ENCODE data around the gene ANKS6. TPM values are rescaled to one million over a fixed set of nuclear protein-coding genes. Genes with fewer than 3 reads are reported as not detected.
"Not testable (repeated sequence)": the region's sequence is repeated elsewhere in the genome, so short reads cannot be mapped to it uniquely, and the experiment has no call there.

ANKS6 gene
- total and polyA plus RNA-seq, 9 donors = 10.2 to 17.1 (median 14.2) TPM

GRCh38 chr9:98688710-98689495 lies 107.5 kb downstream of the ANKS6 start:
- no peak for DNase-seq
- H3K4me3 ChIP-seq (ENCODE audit: low read length) = no peak overlapping the region
- peaks cover 5% of the 10 kb centered on the region for H3K27me3 ChIP-seq (ENCODE audit: control insufficient read depth, insufficient read depth, low read length)
- WGBS (ENCODE audit: insufficient coverage) = 83% methylated on average over 5 of the region's 7 CpGs
- H3K27ac ChIP-seq (ENCODE audit: low read length) = no peak overlapping the region
- no peaks in the 10 kb centered on the region for H3K4me1 ChIP-seq (ENCODE audit: control insufficient read depth, insufficient read depth, low read length)
- no peaks in the 10 kb centered on the region for H3K36me3 ChIP-seq (ENCODE audit: control insufficient read depth, insufficient read depth, low read length)
- no peaks in the 10 kb centered on the region for H3K9me3 ChIP-seq (replicated peaks; ENCODE audit: control insufficient read depth, low read depth, low read length)

- H3K36me3 ChIP-seq (ENCODE audit: control insufficient read depth, insufficient read depth, low read length) = no peaks in the 10 kb centered on the region
- WGBS (ENCODE audit: insufficient coverage) = no CpG with 5 or more reads among the region's 1 CpG
Measured at GRCh38 chr9:98687911-98688310, 108.4 kb downstream of the ANKS6 start.

GRCh38 chr9:98686961-98687855 lies 109.1 kb downstream of the ANKS6 start:
- Histone ChIP-seq H3K9me3 (replicated peaks; ENCODE audit: control insufficient read depth, low read depth, low read length) (no peaks in the 10 kb centered on the region), H3K27me3 (ENCODE audit: control insufficient read depth, insufficient read depth, low read length) (peaks cover 5% of the 10 kb centered on the region), H3K36me3 (ENCODE audit: control insufficient read depth, insufficient read depth, low read length) (no peaks in the 10 kb centered on the region), H3K4me1 (ENCODE audit: control insufficient read depth, insufficient read depth, low read length) (no peaks in the 10 kb centered on the region), H3K27ac (ENCODE audit: low read length) (no peak overlapping the region), H3K4me3 (ENCODE audit: low read length) (no peak overlapping the region)
- 56% methylated on average over 7 of the region's 7 CpGs for WGBS (ENCODE audit: insufficient coverage)
- DNase-seq = no peak

More at GRCh38 chr9:98687911-98688310, 108.4 kb downstream of the ANKS6 start:
- Histone ChIP-seq H3K9me3 (replicated peaks; ENCODE audit: control insufficient read depth, low read depth, low read length) (no peaks in the 10 kb centered on the region), H3K4me3 (ENCODE audit: low read length) (no peak overlapping the region), H3K27ac (ENCODE audit: low read length) (no peak overlapping the region), H3K27me3 (ENCODE audit: control insufficient read depth, insufficient read depth, low read length) (peaks cover 5% of the 10 kb centered on the region), H3K4me1 (ENCODE audit: control insufficient read depth, insufficient read depth, low read length) (no peaks in the 10 kb centered on the region)
- no peak for DNase-seq

- H3K4me1 ChIP-seq (ENCODE audit: control insufficient read depth, insufficient read depth, low read length); DNase-seq; H3K27ac ChIP-seq (ENCODE audit: low read length); H3K27me3 ChIP-seq (ENCODE audit: control insufficient read depth, insufficient read depth, low read length); H3K36me3 ChIP-seq (ENCODE audit: control insufficient read depth, insufficient read depth, low read length); H3K9me3 ChIP-seq (replicated peaks; ENCODE audit: control insufficient read depth, low read depth, low read length); H3K4me3 ChIP-seq (ENCODE audit: low read length): not testable (repeated sequence)
- 100% methylated on average over 2 of the region's 2 CpGs for WGBS (ENCODE audit: insufficient coverage)
Measured at GRCh38 chr9:98684816-98685215, 111.5 kb downstream of the ANKS6 start.

Other genes with a start within 250 kb of the ANKS6 start
- gene GABBR2, start 87.6 kb downstream of the ANKS6 start, total RNA-seq = 0.35 TPM
- 1 to 10 TPM in 3 of 8 donors, under 1 TPM in 5; 0.60 to 1.6 (median 0.92) TPM for gene GABBR2, start 87.6 kb downstream of the ANKS6 start, polyA plus RNA-seq (ENCODE audit: insufficient read depth in 1 of 8, insufficient read length in 8 of 8, low replicate concordance in 1 of 8)
- gene GALNT12, start 11.1 kb upstream of the ANKS6 start, total RNA-seq = 2.7 TPM
- gene GALNT12, start 11.1 kb upstream of the ANKS6 start, polyA plus RNA-seq (ENCODE audit: insufficient read depth in 1 of 8, insufficient read length in 8 of 8, low replicate concordance in 1 of 8) = 1 to 10 TPM; 3.0 to 4.6 (median 3.9) TPM
- 186 TPM for gene COL15A1, start 147.4 kb upstream of the ANKS6 start, total RNA-seq
- 100 to 1,000 TPM; 169 to 259 (median 199) TPM for gene COL15A1, start 147.4 kb upstream of the ANKS6 start, polyA plus RNA-seq (ENCODE audit: insufficient read depth in 1 of 8, insufficient read length in 8 of 8, low replicate concordance in 1 of 8)

All from muscle of leg (tissue), 11 donors.